ENCODE data around the gene ACADVL. TPM values are rescaled to one million over a fixed set of nuclear protein-coding genes. Genes with fewer than 3 reads are reported as not detected.
A peak's percentile ranks its signal among the peaks of the same experiment; 100 is the strongest.

The ACADVL gene
- total RNA-seq, 1 donor from 2014 or later: 260 TPM

DNA sequence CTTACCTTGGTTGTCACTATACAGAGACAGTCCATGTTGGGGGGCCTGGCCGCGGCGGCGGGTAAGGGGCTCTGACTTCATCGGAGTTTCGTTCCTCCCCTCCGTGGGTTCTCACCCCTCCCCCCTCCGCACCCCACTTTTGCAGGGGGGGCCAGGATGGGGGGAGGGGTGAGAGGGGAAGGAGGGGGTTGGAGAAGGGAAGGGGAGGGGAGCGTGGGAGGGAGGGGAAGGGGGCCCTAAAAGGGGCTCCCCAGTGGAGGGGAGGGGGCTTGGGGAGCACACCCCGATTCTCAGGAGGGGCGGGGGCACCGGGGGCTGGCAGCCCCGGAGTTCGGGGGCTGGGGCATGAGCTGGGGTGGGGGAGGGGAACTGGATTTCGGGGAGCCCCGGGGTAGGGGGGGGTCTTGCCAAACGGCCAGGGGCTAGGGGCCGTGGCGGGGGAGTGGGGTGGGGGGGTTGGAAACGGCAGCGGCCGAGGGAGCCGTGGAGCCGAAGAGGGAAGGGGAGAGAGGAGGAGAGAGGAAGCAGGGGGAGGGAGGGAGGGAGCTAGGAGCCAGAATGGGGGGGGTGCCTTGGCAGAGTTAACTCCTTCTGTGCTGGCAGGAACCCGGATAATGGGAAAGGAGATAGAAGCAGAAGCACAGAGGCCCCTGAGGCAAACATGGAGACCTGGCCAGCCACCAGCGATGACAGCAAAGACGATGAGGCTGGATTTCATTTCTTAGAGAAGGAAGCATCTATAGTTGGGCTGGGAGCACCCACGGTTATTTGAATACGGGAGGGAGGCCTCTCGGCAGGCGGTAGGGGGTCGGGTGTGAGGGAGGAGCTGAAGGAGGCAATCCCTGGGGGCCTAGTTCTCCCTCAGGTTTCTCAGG is 2.4 kb upstream of the ACADVL start:
- DNase-seq: peak; percentile 88

DNA sequence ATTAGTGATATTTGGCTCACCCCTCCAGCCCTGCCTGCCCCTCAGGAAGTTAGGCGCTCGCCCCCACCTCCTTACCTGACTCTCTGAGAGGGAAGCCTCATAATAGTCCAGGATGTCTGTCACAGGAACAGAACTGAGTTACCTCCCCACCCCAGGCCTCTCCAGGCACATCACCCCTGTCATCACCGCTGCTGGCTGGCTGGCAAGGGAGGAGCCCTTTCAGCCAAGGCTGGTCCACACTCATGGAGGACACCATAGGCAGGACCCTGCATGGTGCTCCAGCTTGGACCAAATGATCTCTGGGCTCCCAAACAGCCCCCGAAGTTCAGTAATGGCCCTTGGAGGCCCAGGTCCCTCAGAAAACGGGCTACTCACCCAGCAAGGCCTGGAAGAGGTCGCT is 1.6 kb upstream of the ACADVL start:
- DNase-seq: no peak

DNA sequence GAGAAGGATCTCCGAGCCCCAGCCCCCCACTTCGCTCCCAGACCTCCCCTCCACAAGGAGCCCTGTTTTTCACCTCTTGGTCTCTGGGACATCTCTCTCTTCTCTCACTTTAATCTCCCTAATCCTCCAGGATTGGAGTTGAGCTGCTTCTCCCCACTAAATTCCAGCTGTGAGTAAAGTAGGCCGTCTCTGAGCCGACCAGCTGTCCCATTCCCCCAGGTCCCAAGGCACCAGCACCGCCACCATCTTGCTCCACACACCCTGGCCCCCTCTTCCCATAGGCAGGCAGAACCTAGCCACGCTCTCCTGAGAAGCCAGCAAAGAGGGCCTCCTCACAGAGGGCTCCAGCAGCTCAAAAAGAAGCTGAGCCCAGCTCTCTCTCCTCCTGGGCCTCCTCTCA is 980 bp upstream of the ACADVL start:
- DNase-seq: no peak

DNA sequence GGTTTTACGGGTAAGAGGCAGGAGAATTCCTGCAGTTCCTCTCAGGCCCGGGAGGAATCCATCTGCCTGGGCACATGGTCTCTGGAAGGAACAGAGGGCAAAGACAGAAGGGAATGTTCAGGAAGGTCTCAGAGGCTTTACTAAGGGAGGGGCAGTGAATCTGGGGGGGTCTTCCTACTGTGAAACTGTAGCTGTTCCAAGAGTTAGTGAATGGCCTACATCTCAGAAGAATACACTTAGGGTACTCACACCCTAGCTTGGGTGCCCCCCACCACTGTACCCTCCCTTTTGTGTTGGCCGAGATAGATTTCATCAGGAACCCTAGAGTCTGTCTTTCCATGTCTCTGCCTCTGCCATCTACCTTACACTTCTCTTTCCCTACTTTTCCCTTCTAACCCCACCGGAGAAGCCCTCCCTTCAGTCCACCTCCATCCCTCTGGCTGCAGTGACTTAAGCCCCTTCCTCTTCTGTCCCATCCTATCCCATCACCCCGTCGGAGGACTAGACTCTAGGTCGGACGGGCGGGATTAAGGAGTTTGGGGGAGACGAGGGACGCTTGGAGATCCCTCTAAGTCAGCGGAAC is 418 bp upstream of the ACADVL start:
- no peak for DNase-seq

DNA sequence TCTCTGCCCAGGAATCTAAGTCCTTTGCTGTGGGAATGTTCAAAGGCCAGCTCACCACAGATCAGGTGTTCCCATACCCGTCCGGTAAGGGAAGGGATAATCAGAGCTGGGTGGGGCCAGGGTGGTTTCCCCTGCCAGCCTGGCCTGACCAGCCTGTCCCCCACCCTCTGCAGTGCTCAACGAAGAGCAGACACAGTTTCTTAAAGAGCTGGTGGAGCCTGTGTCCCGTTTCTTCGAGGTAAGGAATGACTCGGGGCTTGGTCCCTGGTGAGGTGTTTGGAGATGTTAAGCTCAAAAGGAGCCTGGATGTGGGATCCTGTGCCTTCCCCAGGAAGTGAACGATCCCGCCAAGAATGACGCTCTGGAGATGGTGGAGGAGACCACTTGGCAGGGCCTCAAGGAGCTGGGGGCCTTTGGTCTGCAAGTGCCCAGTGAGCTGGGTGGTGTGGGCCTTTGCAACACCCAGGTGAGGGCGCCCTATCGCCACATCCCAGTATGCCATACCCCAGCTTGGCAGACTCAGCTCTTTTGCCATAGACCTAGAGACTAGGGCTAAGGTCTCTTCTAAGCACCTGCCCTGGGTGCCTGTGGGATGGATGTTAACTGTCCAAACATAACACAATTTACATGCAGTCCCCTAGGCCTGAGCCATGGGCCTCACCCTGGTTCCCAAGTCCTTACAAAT is 997 bp downstream of the ACADVL start:
- DNase-seq: no peak

DNA sequence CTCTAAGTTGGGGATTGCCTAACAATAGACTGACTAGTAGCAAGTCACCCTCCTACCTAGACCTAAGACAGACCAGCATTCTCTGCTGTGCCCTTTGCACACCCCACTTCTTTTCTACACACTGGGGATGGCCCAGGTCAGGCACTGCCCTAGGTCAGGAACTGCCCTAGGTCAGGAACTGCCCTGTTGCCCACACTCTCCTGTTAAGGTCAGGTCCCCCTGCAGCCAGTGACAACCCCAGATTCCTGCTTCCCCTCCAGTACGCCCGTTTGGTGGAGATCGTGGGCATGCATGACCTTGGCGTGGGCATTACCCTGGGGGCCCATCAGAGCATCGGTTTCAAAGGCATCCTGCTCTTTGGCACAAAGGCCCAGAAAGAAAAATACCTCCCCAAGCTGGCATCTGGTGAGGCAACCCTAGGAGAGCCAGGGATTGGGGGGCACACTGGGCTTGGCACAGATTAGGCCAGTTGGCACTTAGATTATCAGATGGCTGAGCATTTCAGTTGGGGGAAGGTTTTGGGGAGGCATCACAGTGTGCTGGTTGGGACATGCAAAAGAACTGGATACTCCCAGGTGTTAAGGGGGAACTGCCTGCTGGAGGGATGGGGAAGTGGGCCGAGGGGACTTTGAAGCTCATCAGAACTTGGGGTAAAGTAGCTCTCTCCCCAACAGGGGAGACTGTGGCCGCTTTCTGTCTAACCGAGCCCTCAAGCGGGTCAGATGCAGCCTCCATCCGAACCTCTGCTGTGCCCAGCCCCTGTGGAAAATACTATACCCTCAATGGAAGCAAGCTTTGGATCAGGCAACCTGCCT is 1.7 kb downstream of the ACADVL start:
- no peak for DNase-seq

DNA sequence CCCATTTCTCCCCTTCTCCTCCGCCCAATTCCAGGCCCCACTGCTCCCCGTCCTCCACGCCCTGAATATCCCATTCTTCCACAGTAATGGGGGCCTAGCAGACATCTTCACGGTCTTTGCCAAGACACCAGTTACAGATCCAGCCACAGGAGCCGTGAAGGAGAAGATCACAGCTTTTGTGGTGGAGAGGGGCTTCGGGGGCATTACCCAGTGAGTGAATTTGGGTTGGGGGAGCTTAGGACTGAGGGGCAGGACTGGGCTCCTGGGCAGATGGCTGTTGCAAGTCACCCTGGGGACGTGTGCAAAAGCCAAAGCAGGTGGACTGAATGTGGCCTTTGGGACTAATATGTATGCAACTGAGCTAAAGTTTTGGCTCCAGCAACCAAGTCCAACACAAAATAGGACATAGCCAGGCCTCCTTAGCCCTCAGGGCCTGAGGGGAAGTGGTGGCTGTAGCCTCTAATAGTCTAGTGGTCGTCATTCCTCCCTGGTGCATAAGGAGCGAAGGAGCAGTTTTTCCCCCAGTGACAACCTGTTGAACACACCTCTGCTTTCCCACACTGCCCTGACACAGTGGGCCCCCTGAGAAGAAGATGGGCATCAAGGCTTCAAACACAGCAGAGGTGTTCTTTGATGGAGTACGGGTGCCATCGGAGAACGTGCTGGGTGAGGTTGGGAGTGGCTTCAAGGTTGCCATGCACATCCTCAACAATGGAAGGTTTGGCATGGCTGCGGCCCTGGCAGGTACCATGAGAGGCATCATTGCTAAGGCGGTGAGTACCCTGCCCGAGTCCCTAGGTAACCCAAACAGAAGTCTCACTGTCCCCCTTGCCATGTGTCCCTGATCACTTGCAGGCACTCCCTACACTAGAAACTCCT is 2.6 kb downstream of the ACADVL start:
- no peak for DNase-seq

DNA sequence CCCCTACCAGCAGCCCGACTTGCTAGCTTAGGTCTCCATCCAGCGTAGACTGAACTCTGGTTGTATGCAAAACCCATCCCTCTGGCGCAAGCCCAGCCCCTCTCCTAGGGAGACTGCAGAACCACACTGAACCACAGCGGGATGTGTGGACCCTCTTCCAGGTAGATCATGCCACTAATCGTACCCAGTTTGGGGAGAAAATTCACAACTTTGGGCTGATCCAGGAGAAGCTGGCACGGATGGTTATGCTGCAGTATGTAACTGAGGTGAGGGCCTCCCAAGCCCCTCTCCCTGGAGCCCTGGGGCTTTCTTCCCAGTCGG is 3.2 kb downstream of the ACADVL start:
- DNase-seq: no peak

DNA sequence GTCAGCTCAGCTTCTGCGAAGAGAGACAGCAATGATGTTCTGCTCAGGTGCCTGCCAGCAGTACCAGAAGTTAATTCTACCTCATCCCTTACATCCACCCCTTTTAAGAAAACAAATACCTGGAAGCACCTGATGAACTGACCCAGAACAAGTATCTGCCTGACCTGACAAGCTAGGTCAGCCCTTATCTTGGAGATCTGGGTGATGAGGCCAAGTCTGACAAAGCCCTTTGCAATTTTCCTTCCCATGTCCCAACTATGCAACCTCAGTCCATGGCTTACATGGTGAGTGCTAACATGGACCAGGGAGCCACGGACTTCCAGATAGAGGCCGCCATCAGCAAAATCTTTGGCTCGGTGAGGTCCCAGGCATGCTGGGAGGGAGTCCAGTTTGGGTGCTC is 3.6 kb downstream of the ACADVL start:
- DNase-seq: no peak

DNA sequence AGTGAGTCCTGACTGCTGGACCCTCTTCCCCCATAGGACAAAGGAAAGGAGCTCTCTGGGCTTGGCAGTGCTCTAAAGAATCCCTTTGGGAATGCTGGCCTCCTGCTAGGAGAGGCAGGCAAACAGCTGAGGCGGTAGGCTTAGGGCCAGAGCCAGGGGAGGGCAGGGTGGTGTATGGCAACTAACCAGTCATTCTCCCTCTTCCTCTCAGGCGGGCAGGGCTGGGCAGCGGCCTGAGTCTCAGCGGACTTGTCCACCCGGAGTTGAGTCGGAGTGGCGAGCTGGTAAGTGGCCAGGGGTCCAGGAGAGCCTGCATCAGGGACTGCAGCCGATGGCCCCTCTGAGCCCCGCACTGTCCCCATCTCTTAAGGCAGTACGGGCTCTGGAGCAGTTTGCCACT is 4.4 kb downstream of the ACADVL start:
- no peak for DNase-seq

DNA sequence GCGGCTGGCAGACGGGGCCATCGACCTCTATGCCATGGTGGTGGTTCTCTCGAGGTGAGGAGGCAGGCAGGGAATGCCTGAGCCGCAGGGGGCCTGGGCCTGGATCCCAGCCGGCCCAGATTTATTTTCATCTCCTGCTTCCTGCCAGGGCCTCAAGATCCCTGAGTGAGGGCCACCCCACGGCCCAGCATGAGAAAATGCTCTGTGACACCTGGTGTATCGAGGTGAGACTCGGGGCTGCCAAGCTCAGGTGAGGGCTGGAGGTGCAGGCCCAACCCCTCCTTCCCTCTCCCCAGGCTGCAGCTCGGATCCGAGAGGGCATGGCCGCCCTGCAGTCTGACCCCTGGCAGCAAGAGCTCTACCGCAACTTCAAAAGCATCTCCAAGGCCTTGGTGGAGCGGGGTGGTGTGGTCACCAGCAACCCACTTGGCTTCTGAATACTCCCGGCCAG is 4.9 kb downstream of the ACADVL start:
- DNase-seq: no peak

DNA sequence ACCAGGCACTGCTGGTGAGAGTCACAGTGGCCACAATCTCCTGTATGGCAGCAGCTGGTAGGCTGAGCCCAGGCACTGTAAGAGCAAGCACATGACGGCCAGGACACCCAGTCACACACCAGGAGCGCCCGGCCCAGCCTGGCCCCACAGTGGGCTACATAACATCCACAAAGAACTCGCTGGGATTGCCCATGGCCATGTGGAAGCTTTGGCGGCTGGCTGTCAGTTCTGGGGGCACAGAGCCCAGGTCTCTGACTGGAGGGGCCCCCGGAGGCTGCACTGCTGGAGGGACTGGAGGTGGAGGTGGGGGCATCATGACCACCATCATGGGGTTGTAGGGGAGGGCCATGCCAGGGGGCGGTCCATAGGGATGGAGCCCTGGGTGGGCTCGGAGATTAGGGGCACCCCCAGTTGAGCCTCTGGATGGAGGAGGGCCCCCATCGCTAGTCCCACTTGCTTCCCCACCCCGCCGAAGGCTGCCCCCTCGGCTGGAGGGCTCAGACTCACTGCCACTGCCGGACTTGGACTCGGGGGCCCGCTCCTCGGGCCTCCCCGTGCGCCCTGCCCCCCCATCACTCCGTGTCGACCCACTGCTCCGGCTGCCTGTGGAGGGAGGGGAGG is 6.1 kb downstream of the ACADVL start:
- DNase-seq: no peak

DNA sequence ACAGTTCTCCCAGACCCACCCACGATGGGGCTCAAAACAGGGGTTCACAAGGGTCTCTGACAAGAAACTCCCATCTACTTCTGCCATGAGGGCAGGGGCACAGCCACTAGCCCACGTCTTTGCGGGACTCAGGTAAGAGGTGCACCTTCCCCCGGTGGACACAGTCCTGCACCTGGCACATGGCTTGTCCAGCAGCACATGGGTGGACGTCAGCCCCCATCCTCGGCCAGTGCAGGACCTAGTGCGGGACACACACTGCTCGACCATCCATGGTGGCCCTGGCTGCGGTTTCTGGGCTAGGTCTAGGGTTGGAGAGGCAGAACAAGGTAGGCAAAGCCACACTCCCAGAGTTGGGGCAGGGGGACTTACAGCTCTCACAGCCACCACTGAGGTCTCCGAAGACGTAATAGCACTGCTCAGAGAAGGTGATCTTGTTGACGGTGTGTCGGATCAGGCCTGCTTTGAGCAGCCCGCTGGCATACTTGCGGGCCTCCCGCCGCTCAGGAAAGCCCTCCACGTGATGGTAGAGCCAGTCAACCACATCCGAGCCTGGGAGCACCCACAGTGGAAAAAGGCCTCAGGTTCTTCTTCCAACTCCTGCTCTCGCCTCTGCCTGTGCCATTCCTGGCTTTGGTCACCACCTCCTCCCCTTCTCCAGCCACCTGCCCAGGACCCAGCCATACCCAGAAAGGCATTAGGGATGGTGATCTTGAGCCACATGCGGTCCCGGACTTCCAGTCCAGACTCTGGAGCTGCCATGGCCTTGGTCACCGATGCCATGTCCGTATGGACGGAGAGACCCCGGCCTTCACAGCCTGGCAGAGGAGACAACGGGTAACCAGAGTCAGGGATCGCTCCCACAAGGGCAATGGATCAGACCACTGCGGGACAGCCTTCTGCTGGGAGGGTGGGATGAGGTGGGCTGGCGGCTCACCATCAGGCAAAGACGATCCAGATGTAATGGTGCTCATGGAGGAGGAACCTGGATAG is 7.3 kb downstream of the ACADVL start:
- no peak for DNase-seq

DNA sequence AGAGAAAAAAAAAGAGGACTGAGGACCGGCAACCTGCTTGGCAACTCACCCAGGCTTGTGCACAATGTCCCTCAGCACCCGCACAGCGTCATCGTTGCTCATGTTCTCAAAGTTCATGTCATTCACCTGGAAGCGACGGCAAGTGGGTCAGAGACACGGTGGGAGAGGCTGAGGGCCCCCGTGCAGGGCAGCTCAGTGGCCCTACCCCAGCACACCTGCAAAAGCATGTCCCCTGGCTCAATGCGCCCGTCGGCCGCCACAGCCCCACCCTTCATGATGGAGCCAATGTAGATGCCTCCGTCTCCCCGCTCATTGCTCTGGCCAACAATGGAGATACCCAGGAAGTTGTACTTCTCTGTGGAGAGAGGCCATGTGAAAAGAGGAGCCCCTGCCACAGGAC is 9.2 kb downstream of the ACADVL start:
- DNase-seq: no peak

DNA sequence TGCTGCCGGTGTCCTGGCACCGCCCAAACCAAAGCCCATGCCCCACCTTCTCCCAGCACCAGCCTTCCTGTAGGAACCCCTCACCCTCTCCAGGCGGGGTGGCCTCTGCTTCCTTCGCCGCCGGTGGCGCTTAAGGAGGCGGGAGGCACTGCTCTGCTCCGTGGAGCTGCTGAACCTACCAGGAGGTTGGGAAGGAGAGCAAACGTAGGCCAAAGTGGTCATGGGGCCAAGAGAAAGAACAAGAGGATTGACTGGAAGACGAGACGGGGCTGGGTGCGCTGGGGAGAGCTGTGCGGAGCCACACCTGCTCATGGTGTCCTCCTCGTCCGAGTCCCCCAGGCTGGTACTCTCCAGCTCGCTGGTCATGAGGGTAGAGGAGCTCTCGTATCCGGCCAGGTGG is 9.8 kb downstream of the ACADVL start:
- no peak for DNase-seq

DNA sequence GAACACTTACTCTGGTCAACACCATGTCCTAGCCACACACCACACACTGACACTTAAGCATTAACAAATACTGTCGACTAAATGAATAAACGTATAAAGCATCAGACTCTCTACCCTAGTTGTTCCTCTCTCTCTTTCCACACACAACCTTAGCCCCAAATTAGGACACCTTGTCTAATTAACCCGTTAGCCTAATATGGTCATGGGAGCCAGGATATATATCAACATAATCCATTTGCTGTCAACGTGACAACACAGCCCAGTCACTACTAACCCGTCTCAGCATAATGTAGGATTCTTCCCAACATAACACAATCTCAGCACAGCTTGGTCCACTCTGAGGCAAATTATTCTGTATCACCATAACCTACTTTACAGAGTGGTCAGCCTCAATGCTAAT is 12.4 kb downstream of the ACADVL start:
- no peak for DNase-seq

DNA sequence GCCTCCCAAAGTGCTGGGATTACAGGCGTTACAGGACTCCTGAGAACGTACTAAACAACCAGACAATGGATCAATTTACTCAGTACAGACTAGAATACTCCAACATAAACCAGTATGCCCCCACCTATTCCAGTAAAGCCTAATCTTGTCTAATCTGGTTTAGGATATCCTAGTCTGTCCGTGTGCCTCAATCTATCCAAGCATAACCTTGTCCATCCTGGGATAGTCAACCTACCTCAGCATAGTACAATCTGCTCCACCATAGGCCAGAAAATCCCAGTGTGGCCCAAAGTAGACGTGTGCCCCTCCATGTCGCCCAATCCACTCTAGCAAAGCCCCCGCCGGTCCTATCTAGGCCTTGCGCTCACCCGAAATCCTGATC is 14.0 kb downstream of the ACADVL start:
- DNase-seq: no peak

DNA sequence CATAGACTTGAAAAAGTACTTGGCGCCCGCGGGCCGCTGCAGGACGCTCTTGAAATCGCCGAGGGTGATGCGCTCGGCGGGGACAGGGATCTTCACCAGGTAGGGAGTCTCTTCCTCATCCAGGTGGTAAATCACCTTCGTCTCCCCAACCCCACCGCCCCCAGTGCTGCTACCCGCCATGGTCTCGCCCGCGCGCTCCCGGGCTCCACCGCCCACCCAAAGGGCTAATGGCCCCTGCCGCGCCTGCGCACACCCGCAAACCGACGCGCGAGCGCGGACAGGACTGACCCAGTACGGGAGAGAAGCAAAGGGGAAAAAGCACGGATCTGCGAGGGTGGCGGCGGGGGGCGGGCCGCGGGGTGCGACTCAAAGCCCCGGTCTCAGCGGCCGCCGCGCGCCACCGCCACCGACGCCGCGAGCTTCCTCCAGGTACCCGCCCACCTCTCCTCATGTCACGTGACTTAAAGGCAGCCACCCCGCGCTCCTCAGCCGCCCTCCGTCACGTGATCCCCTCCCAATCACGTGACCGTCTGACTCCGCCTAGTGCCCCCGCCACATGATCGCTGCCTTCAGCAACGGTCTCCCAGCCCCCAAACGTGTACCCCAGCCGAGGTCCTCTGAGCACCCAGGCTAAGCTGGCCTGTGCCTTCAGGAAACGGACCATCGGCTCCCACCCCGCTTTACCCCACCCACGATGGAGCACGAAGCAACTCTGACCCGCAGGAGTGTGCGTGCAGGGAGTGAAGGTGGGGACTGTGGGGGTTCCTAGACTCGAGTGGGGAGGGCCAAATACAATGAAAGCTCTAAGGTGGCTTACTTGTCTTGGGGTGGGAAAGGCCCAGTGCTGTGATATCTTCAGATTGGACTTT is 14.6 kb downstream of the ACADVL start, which contains the start of gene DVL2:
Gene DVL2, minus strand, starts transcription at position 435 of the 869 bp plus-strand sequence. Its CDS starts 255 bp downstream, at position 180.
- DNase-seq: peak; percentile 98
